Ishikawa (cell line): ENCODE data around the gene SDK1.

Experiments used
- CEBPB ChIP-seq: IDR thresholded peaks from 2 replicates; pipeline ENCODE4 v1.6.1; 2012
- CREB1 ChIP-seq: IDR thresholded peaks from 2 replicates; pipeline ENCODE4 v1.6.1; 2012; ENCODE audit warnings: low read depth
- MAX ChIP-seq: IDR thresholded peaks from 2 replicates; pipeline ENCODE4 v1.6.1; 2012
- RAD21 ChIP-seq: IDR thresholded peaks from 2 replicates; pipeline ENCODE4 v1.6.1; 2012; ENCODE audit warnings: low read depth
- REST ChIP-seq: IDR thresholded peaks from 2 replicates; pipeline ENCODE4 v1.6.1; 2012; ENCODE audit warnings: low read depth, mild to moderate bottlenecking

- TF ChIP-seq MAX: no peak
- TF ChIP-seq RAD21: no peak
- TF ChIP-seq REST: no peak
- TF ChIP-seq CREB1: no peak
- no peak for TF ChIP-seq CEBPB
Observed at GRCh38 chr7:4255336-4255735, 954.3 kb downstream of the SDK1 start.
